Epithelial cell of proximal tubule (primary cell): Measurements from ENCODE around the gene ZNFX1. TPM values are rescaled to one million over a fixed set of nuclear protein-coding genes. Genes with fewer than 3 reads are reported as not detected.

Experiments
- DNase-seq: peaks from one replicate; pipeline ENCODE4 v3.0.0-alpha.2; 2011; ENCODE audit warnings: low read depth
- H3K4me3 ChIP-seq: 2 replicates; pipeline ENCODE4 v1.5.1; 2011; ENCODE audit warnings: low read depth, mild to moderate bottlenecking, low read length
- total RNA-seq: library from RNA; depleted of rRNA; stranded (reverse); fragments of >200 nt; gene quantifications from 2 replicates; pipeline ENCODE4 v1.2.3, GENCODE V29; 2015
- TF ChIP-seq, protein P1 (sequence below): conservative IDR thresholded peaks from 2 replicates; pipeline ENCODE4 v1.5.1; 2012; ENCODE audit warnings: low read depth, mild to moderate bottlenecking, low read length

ZNFX1 gene
- total RNA-seq, 1 donor from 2014 or later = 16.0 TPM

DNA sequence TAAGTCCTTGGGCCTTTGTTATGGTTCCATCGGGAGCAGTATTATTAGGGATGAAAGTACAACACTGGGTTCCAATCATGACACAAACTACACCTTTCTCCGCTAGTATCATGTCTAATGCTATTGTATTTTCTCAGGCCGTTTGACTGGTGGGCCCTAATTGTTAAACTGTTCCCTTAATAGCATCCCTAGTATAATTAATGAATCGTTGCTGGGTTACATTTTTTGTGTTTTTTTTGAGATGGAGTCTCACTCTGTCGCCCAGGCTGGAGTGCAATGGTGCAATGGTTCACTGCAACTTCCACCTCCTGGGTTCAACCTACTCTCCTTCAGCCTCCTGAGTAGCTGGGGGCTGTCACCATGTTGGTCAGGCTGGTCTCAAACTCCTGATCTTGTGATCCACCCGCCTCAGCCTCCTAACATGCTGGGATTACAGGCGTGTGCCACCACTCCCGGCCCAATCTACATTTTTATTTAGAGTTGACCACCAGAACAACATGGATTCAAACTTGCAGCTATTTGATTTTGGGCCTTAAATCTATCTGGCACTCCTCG is 4.1 kb upstream of the ZNFX1 start:
- peak overlapping the region; percentile 98 for H3K4me3 ChIP-seq
- DNase-seq = no peak
- TF ChIP-seq, protein P1, sequence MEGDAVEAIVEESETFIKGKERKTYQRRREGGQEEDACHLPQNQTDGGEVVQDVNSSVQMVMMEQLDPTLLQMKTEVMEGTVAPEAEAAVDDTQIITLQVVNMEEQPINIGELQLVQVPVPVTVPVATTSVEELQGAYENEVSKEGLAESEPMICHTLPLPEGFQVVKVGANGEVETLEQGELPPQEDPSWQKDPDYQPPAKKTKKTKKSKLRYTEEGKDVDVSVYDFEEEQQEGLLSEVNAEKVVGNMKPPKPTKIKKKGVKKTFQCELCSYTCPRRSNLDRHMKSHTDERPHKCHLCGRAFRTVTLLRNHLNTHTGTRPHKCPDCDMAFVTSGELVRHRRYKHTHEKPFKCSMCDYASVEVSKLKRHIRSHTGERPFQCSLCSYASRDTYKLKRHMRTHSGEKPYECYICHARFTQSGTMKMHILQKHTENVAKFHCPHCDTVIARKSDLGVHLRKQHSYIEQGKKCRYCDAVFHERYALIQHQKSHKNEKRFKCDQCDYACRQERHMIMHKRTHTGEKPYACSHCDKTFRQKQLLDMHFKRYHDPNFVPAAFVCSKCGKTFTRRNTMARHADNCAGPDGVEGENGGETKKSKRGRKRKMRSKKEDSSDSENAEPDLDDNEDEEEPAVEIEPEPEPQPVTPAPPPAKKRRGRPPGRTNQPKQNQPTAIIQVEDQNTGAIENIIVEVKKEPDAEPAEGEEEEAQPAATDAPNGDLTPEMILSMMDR = no peak

DNA sequence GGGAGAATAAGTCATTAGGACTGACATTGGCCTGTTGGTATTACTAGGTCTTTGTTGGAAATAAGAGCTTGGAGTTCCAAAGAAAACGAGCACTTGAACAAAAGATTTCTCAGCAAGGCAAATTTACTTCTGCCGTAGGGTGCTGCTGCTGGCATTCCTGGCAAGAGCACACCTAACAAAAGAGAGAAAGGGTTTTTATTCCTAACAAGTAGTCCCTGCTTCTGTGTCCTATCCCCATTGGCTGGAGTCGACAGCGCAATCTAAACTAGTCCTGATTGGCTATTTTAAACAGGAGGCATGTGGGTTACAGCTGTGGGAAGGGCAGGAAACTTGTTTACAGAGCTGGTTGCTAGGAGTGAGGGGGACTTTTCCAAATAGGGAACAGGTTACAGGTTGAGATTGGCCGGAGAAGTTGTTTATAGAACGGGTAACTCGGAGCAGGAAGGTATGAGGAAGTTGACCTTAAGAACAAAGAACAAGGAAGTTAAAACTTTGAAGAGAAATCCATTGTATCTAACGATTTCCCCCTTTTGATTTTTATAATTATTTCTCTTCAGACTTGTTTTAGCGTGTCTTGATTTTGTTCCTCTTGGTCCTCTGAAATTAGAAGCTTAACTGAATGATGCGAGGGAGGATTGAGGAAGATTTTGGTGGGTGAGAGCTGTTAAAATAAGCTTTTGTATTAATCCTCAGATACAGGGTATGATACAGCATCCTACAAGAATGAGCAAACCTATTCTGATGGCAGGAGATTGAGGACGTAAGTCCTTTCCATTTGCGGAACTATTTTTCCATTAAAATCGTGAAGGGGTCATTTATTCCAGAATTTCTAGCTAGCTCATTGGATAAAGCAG is 3.4 kb upstream of the ZNFX1 start:
- DNase-seq = no peak
- TF ChIP-seq, protein P1 = no peak
- peak overlapping the region; percentile 98 for H3K4me3 ChIP-seq

DNA sequence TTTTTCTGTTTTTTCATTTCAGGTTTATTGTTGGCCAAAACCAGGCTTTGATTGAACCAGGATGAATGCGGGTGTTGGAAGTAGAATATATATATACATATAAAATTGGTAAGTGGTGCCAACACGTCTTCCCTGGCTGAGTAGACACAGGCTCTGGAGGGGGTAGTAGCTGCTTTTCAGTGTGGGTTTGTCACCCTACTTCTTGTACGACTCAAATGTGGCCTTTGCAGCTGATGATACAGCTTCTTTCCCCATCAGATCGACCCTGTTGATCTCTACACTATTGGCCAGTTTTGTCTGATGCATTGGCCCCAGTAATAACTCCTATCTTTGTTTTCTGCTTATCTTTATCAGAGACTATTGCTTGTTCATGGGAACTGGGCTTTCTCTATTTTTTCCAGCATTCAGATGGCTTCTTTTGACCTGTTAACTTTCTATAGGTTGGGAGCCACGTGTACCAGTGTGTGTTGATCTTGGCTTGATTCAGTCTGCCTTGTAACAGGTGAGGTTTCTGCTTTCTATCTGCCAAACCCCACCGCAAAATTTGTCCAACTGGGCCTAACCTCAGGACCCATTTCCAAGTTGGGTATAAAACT is 2.7 kb upstream of the ZNFX1 start:
- TF ChIP-seq, protein P1 = no peak
- no peak for DNase-seq
- peak overlapping the region; percentile 98 for H3K4me3 ChIP-seq

DNA sequence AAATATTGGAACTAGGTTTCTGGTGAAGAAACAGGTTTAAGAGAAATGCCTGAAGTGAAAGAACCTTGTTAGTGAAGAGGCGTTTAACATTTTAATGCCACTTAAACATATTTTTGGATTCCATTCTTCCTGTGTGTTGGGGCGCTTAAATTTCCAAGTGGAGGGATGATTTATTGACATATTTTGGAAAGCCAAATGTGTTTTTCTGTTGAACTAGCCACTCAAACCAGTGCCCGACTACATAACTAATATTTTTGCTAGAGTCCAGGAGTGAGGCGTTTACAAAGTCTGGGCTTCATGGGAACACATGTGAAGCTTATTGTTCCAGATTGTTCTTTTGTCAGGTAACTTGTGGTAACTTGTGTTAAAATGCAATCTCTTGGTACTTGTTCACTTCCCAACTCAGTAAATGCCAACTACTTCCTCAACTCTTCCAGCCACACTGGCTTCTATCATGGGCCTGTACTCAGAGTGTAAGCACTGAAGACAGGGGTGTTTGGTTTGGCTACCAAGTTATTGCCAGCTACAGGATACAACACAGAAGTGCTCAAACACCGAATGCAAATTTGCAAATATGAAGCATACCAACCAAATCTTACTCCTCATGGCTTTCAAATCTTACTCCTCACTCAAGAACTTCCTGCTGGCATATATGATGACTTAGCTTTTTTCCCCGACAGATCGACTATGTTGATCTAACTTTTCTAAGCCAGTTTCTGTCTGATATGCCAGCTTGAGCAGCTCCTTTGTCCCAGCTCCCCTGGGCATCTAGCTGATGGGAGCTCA is 2.0 kb upstream of the ZNFX1 start:
- no peak for DNase-seq
- peak overlapping the region; percentile 98 for H3K4me3 ChIP-seq
- TF ChIP-seq, protein P1 = no peak

DNA sequence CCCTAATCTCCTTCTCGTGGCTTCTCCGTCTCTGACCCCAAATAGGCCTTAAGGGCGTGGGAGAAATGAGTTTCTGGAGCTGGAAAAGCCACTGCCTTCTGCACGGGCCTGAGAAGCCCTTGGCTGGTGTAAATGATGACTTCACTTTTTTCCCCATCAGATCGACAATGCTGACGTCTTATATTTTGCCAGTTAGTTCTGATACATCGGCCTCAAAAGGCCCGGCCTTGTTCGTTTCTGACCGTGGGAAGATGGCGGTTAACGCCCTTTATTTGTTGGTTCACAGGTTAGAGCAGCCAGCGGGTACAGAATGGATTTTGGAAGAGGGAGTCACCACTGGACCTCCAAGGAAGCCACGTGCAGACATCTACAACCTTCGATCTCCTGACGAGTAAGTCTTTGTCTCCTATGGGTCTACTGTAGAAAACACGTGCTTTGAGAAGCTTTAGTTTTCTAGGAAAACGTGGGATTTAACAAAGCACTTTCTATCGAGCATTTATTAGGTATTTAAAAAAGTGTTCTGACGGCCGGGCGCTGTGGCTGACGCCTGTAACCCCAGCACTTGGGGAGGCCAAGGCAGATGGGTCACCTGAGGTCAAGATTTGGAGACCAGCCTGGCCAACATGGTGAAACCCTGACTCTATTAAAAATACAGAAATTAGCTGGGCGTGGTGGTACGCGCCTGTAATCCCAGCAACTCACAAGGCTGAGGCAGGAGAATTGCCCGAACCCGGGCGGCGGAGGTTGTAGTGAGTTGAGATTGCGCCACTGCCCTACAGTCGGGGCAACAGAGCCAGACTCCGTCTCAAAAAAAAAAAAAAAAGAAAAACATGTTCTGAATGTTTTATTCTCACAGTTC is 1.2 kb upstream of the ZNFX1 start:
- H3K4me3 ChIP-seq = peak overlapping the region; percentile 98
- no peak for DNase-seq
- TF ChIP-seq, protein P1 = no peak

DNA sequence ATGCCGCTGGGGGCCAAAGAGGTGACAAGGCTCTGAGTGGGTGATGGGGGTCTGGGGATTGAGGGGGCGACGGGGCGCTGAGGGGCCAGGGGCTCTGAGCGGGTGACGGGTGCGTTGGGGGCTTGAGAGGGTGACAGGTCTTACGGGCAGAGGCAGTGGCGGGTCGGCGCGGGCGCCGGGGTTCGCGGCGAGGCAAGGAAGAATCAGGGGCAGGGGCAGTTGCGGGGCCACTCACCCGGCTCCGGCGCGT is 146 bp downstream of the ZNFX1 start:
- no peak for DNase-seq
- H3K4me3 ChIP-seq = peak overlapping the region; percentile 98
- TF ChIP-seq, protein P1 = no peak
